A673 (cell line): ENCODE results near the gene PURB.

Experiments
- CTCF ChIP-seq: fragments of 300-800, 200-600 bp; sonication (generic); conservative IDR thresholded peaks from 2 replicates; pipeline ENCODE4 v1.5.1; 2017; ENCODE audit warnings: low read depth, mild to moderate bottlenecking, antibody characterized with exemption, low read length, moderate library complexity, mixed read lengths
- EZH2 ChIP-seq: fragments of 200-600 bp; sonication (generic); IDR thresholded peaks from 2 replicates; pipeline ENCODE4 v1.6.1; 2017; ENCODE audit warnings: borderline replicate concordance, low read depth, mild to moderate bottlenecking, mixed read lengths, antibody characterized with exemption, low read length; ENCODE audit not compliant: poor library complexity, severe bottlenecking

DNA sequence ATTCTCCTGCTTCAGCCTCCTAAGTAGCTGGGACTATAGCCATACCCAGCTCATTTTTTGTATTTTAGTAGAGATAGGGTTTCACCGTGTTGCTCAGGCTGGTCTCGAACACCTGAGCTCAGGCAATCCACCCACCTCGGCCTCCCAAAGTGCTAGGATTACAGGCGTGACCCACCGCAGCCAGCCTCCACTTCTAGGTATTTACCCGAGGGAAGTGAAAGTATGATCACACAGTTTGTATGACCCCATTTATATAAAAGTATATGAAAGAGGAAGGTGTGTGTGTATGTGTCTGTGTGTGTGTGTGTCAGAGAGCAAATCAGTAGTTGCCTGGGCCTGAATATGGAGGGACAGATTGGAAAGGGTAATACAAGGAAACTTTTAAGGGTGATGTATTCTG is 2.0 kb upstream of the PURB start:
- TF ChIP-seq CTCF (no peak), EZH2 (no peak)
